Right atrium auricular region (tissue), 2 donors: ENCODE data around the gene SCP2. TPM values are rescaled to one million over a fixed set of nuclear protein-coding genes. Genes with fewer than 3 reads are reported as not detected.
"Not testable (repeated sequence)": the region's sequence is repeated elsewhere in the genome, so short reads cannot be mapped to it uniquely, and the experiment has no call there.

Experiments
- DNase-seq: peaks from one replicate; pipeline ENCODE4 v3.0.0-alpha.2; 2019; ENCODE audit warnings: low spot score
- H3K27ac ChIP-seq, 2 donors: fragments of 200-600 bp; sonication (generic); 1 replicate in 1 of 2; 2 replicates in 1 of 2; pipeline ENCODE4 v1.5.1; 2016 to 2019
- H3K27me3 ChIP-seq, 2 donors: fragments of 200-600 bp; sonication (generic); one replicate each; pipeline versions ENCODE4 v1.5.1 to v1.6.0; 2017 to 2019
- H3K36me3 ChIP-seq: fragments of 200-600 bp; sonication (generic); one replicate; pipeline ENCODE4 v1.5.1; 2016
- H3K4me1 ChIP-seq, 2 donors: fragments of 200-600 bp; sonication (generic); one replicate each; pipeline versions ENCODE4 v1.5.1 to v1.6.0; 2017 to 2019
- H3K4me3 ChIP-seq, 2 donors: fragments of 200-600 bp; sonication (generic); 1 replicate in 1 of 2; 2 replicates in 1 of 2; pipeline ENCODE4 v1.5.1; 2017 to 2019; ENCODE audit warnings: mild to moderate bottlenecking in 1 of 2, moderate library complexity in 1 of 2
- H3K9me3 ChIP-seq, 2 donors: fragments of 200-600 bp; sonication (generic); one replicate each; pipeline ENCODE4 v1.5.1; 2019
- total RNA-seq, 2 donors: library from RNA; depleted of rRNA; stranded (reverse); fragments of >200 nt; gene quantifications; one replicate each; pipeline ENCODE4 v1.1.0, GENCODE V29; 2016
- TF ChIP-seq, protein P1 (sequence below), 2 donors: fragments of 200-600 bp; sonication (generic); IDR thresholded peaks; one replicate each; pipeline ENCODE4 v1.5.1; 2019; ENCODE audit warnings: antibody characterized with exemption in 2 of 2

The SCP2 gene
- total RNA-seq, 2 donors from 2014 or later: 67.1 to 163 TPM

GRCh38 chr1:52978045-52978444 lies 51.0 kb downstream of the SCP2 start:
- Histone ChIP-seq H3K27ac (no peak overlapping the region), H3K4me1 (no peaks in the 10 kb centered on the region), H3K4me3 (no peak overlapping the region), H3K36me3 (peaks cover 31% of the 10 kb centered on the region), H3K9me3 (no peaks in the 10 kb centered on the region), H3K27me3 (no peaks in the 10 kb centered on the region)
- TF ChIP-seq, protein P1, sequence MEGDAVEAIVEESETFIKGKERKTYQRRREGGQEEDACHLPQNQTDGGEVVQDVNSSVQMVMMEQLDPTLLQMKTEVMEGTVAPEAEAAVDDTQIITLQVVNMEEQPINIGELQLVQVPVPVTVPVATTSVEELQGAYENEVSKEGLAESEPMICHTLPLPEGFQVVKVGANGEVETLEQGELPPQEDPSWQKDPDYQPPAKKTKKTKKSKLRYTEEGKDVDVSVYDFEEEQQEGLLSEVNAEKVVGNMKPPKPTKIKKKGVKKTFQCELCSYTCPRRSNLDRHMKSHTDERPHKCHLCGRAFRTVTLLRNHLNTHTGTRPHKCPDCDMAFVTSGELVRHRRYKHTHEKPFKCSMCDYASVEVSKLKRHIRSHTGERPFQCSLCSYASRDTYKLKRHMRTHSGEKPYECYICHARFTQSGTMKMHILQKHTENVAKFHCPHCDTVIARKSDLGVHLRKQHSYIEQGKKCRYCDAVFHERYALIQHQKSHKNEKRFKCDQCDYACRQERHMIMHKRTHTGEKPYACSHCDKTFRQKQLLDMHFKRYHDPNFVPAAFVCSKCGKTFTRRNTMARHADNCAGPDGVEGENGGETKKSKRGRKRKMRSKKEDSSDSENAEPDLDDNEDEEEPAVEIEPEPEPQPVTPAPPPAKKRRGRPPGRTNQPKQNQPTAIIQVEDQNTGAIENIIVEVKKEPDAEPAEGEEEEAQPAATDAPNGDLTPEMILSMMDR (IDR thresholded peaks at IDR 0.05): no peak
- DNase-seq: no peak

- not testable (repeated sequence) for H3K4me3 ChIP-seq, DNase-seq, H3K9me3 ChIP-seq, H3K27me3 ChIP-seq, H3K4me1 ChIP-seq, H3K27ac ChIP-seq
- H3K36me3 ChIP-seq: peaks cover 12% of the 10 kb centered on the region
Measured at GRCh38 chr1:52992733-52993132, 65.7 kb downstream of the SCP2 start.

DNA sequence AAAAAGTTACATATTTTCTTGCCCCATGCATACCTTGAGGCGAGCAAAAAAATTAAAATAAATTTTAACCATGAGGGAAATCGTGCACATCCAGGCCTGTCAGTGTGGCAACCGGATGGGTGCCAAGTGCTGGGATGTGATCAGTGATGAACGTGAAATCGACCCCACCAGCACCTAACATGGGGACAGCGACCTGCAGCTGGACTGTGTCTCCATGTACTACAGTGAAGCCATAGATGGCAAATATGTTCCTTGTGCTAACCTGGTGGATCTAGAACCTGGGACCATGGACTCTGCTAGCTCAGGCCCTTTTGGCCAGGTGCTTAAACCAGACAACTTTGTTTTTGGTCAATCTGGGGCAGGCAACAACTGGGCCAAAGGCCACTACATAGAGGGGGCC lies 67.6 kb downstream of the SCP2 start:
- Histone ChIP-seq H3K4me3 (no peak overlapping the region), H3K36me3 (peaks cover 12% of the 10 kb centered on the region), H3K27ac (no peak overlapping the region), H3K27me3 (no peaks in the 10 kb centered on the region), H3K4me1 (no peaks in the 10 kb centered on the region), H3K9me3 (no peaks in the 10 kb centered on the region)
- no peak for DNase-seq
- TF ChIP-seq, protein P1 (IDR thresholded peaks at IDR 0.05): no peak

- peaks cover 12% of the 10 kb centered on the region for H3K36me3 ChIP-seq
- H3K27me3 ChIP-seq: no peaks in the 10 kb centered on the region
- H3K27ac ChIP-seq: no peak overlapping the region
- TF ChIP-seq, protein P1 (IDR thresholded peaks at IDR 0.05): no peak
- DNase-seq: no peak
- H3K4me3 ChIP-seq: no peak overlapping the region
- H3K4me1 ChIP-seq: no peaks in the 10 kb centered on the region
- H3K9me3 ChIP-seq: no peaks in the 10 kb centered on the region
Measured at GRCh38 chr1:52996653-52997052, 69.6 kb downstream of the SCP2 start.

DNA sequence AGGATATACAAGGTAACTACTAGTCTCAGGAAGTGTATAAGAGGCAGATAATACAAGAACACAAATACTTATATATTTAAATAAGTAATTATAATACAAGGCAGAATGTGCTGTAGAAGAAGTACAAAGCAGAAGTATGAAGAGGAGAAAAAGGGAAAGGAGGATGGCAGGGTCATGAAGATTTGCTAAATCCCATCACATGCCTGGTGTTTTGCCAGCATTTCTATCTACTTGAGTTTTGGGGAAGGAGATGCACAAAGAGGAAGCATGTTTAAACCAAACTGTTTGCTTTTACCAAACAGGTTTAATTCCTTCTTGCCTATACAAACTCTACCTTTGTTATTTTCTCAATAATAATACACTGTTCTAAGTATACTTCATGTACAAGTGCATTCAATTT lies 74.1 kb downstream of the SCP2 start:
- Histone ChIP-seq H3K36me3 (peaks cover 5% of the 10 kb centered on the region), H3K4me3 (no peak overlapping the region), H3K27me3 (no peaks in the 10 kb centered on the region), H3K9me3 (no peaks in the 10 kb centered on the region), H3K27ac (no peak overlapping the region), H3K4me1 (no peaks in the 10 kb centered on the region)
- TF ChIP-seq, protein P1 (IDR thresholded peaks at IDR 0.05): no peak
- no peak for DNase-seq

DNA sequence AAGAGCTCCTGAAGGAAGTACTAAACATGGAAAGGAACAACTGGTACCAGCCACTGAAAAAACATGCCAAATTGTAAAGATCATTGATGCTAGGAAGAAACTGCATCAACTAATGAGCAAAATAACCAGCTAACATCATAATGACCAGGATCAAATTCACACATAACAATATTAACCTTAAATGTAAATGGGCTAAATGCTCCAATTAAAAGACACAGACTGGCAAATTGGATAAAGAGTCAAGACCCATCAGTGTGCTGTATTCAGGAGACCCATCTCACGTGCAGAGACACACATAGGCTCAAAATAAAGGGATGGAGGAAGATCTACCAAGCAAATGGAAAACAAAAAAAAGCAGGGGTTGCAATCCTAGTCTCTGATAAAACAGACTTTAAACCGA lies 79.5 kb downstream of the SCP2 start:
- DNase-seq, H3K27me3 ChIP-seq, H3K9me3 ChIP-seq, H3K4me1 ChIP-seq, H3K36me3 ChIP-seq, H3K27ac ChIP-seq, H3K4me3 ChIP-seq: not testable (repeated sequence)

DNA sequence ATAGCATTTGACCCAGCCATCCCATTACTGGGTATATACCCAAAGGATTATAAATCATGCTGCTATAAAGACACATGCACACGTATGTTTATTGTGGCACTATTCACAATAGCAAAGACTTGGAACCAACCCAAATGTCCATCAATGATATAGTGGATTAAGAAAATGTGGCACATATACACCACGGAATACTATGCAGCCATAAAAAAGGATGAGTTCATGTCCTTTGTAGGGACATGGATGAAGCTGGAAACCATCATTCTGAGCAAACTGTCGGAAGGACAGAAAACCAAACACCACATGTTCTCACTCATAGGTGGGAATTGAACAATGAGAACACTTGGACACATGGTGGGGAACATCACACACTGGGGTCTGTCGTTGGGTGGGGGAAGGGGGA lies 83.2 kb downstream of the SCP2 start:
- not testable (repeated sequence) for DNase-seq, H3K27ac ChIP-seq, H3K9me3 ChIP-seq, H3K27me3 ChIP-seq, H3K4me3 ChIP-seq, H3K36me3 ChIP-seq
- H3K4me1 ChIP-seq: peaks cover 0 to 10% of the 10 kb centered on the region in 2 donors
